ENCODE measurements around the gene OR14A2. TPM values are rescaled to one million over a fixed set of nuclear protein-coding genes. Genes with fewer than 3 reads are reported as not detected.
A peak's percentile ranks its signal among the peaks of the same experiment; 100 is the strongest.

OR14A2 gene
- not detected in 2 replicates for polyA plus RNA-seq (2012; rRNA removed)
- not detected in 2 replicates for polyA plus RNA-seq (2012; cell fraction: cytosol; rRNA removed)
- polyA plus RNA-seq (2012; cell fraction: nucleus; rRNA removed) = not detected in 2 replicates

GRCh38 chr1:247748041-247748440, at the start of gene OR14A2:
Gene OR14A2 (minus strand): TSS chr1:247748141.
- H3K9me2 ChIP-seq = no peaks in the 10 kb centered on the region
- ChIA-PET CTCF (no interaction called here), POLR2A (no interaction called here)
- H3K27me3 ChIP-seq (ENCODE audit: insufficient read depth) = no peaks in the 10 kb centered on the region
- H3K9ac ChIP-seq = no peak within 1 kb of the TSS
- peaks cover 8% of the 10 kb centered on the region for H3F3A ChIP-seq (replicated peaks; ENCODE audit: insufficient read depth)
- peak within 1 kb of the TSS; percentile 11; the same call in 1 of the 2 replicates for H2AFZ ChIP-seq (ENCODE audit: low read depth)
- no peaks in the 10 kb centered on the region for H3K9me3 ChIP-seq
- no peaks in the 10 kb centered on the region for H3K4me1 ChIP-seq (ENCODE audit: control insufficient read depth in 1 of 2, insufficient read depth in 2 of 2, low read depth in 1 of 2, low read length in 1 of 2)
- TF ChIP-seq SMC3 (IDR thresholded peaks at IDR 0.05; ENCODE audit: low read depth, low read length) = no peak
- DNase-seq = no peak
- H3K4me3 ChIP-seq (ENCODE audit: low read depth in 2 of 2, low read length in 1 of 2) = no peak within 1 kb of the TSS
- H3K4me2 ChIP-seq = no peak within 1 kb of the TSS
- H3K27ac ChIP-seq (ENCODE audit: low read depth in 2 of 2, low read length in 1 of 2) = peak within 1 kb of the TSS in 1 of 2 experiments; percentile 53; a peak in 2 of 4 replicates
- no peaks in the 10 kb centered on the region for H4K20me1 ChIP-seq (ENCODE audit: insufficient read depth)
- H3K36me3 ChIP-seq (replicated peaks in 1 of 2; ENCODE audit: control insufficient read depth in 1 of 2, insufficient read depth in 2 of 2, low read length in 1 of 2) = no peaks in the 10 kb centered on the region
- H3K79me2 ChIP-seq (ENCODE audit: insufficient read depth) = no peaks in the 10 kb centered on the region
- 4% methylated on average over 2 of the region's 2 CpGs for WGBS (ENCODE audit: low lambda C conversion rate)

GRCh38 chr1:247797518-247797917, 49.6 kb upstream of the OR14A2 start:
- H3K4me2 ChIP-seq = no peak overlapping the region
- no peaks in the 10 kb centered on the region for H3K79me2 ChIP-seq (ENCODE audit: insufficient read depth)
- no peak overlapping the region for H3K9ac ChIP-seq
- CTCF ChIA-PET = no interaction called here
- no peaks in the 10 kb centered on the region for H4K20me1 ChIP-seq (ENCODE audit: insufficient read depth)
- H3K36me3 ChIP-seq (replicated peaks in 1 of 2; ENCODE audit: control insufficient read depth in 1 of 2, insufficient read depth in 2 of 2, low read length in 1 of 2) = no peaks in the 10 kb centered on the region
- no peaks in the 10 kb centered on the region for H3K4me1 ChIP-seq (ENCODE audit: control insufficient read depth in 1 of 2, insufficient read depth in 2 of 2, low read depth in 1 of 2, low read length in 1 of 2)
- no peak overlapping the region for H3K27ac ChIP-seq (ENCODE audit: low read depth in 2 of 2, low read length in 1 of 2)
- H3K9me2 ChIP-seq = no peaks in the 10 kb centered on the region
- POLR2A ChIA-PET = no interaction called here
- H3F3A ChIP-seq (replicated peaks; ENCODE audit: insufficient read depth) = no peaks in the 10 kb centered on the region
- no peaks in the 10 kb centered on the region for H3K9me3 ChIP-seq
- H3K4me3 ChIP-seq (ENCODE audit: low read depth in 2 of 2, low read length in 1 of 2) = no peak overlapping the region
- no peaks in the 10 kb centered on the region for H3K27me3 ChIP-seq (ENCODE audit: insufficient read depth)
- no peak for TF ChIP-seq EP300 (IDR thresholded peaks at IDR 0.05; ENCODE audit: borderline replicate concordance in 1 of 2, low read depth in 1 of 2, low read length in 1 of 2)
- no peak for TF ChIP-seq YY1 (IDR thresholded peaks at IDR 0.05; ENCODE audit: low read depth)
- TF ChIP-seq USF2 (IDR thresholded peaks at IDR 0.05; ENCODE audit: borderline replicate concordance, low read depth, low read length) = no peak
- no peak for TF ChIP-seq GATA2 (CRISPR knock-in tag; IDR thresholded peaks at IDR 0.05)
- TF ChIP-seq TEAD4 (IDR thresholded peaks at IDR 0.05; ENCODE audit: borderline replicate concordance, insufficient read depth) = no peak
- TF ChIP-seq EZH2phosphoT487 (IDR thresholded peaks at IDR 0.05; ENCODE audit: borderline replicate concordance, low read depth) = no peak
- no peak for TF ChIP-seq GABPA (IDR thresholded peaks at IDR 0.05; ENCODE audit: low read depth)
- TF ChIP-seq FOXJ3 (CRISPR knock-in tag; IDR thresholded peaks at IDR 0.05) = no peak
- DNase-seq = no peak
- H2AFZ ChIP-seq (ENCODE audit: low read depth) = no peak overlapping the region
- 0% methylated on average over 2 of the region's 2 CpGs for WGBS (ENCODE audit: low lambda C conversion rate)

DNA sequence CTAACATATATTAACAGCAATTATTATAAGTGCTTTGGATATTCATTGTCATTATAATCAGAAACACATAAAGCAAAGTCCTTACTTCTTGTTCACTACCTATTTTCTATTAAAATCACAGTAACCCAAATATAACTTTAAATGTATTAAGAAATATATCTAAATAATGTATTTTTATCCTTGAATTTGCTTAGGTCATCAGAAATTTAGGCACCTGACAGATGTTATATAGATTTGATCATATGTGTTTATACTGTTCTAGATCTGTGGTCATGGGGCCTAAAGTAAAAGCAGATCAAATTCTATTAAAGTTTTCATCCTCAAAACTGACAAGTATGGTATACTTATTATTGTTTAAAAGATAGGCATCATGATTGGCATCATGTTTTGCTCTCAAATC, 21.7 kb upstream of the OR14A2 start:
- CTCF ChIA-PET = no interaction called here
- DNase-seq = no peak
- H3K9me3 ChIP-seq = no peaks in the 10 kb centered on the region

More for the DNA sequence above, 21.7 kb upstream of the OR14A2 start:
- no peaks in the 10 kb centered on the region for H3K79me2 ChIP-seq (ENCODE audit: insufficient read depth)
- no peaks in the 10 kb centered on the region for H3K36me3 ChIP-seq (replicated peaks in 1 of 2; ENCODE audit: control insufficient read depth in 1 of 2, insufficient read depth in 2 of 2, low read length in 1 of 2)
- TF ChIP-seq NRF1 (IDR thresholded peaks at IDR 0.05; ENCODE audit: low read depth, low read length) (no peak), EP300 (IDR thresholded peaks at IDR 0.05; ENCODE audit: borderline replicate concordance in 1 of 2, low read depth in 1 of 2, low read length in 1 of 2) (no peak), USF2 (IDR thresholded peaks at IDR 0.05; ENCODE audit: borderline replicate concordance, low read depth, low read length) (no peak)
- no peak overlapping the region for H3K4me3 ChIP-seq (ENCODE audit: low read depth in 2 of 2, low read length in 1 of 2)
- H3K4me2 ChIP-seq = no peak overlapping the region
- no peak overlapping the region for H2AFZ ChIP-seq (ENCODE audit: low read depth)
- 0 out of 2 replicates have a peak, but pooled peaks cover 5% of the 10 kb centered on the region for H3K9me2 ChIP-seq
- H3K27me3 ChIP-seq (ENCODE audit: insufficient read depth) = no peaks in the 10 kb centered on the region
- no peaks in the 10 kb centered on the region for H3F3A ChIP-seq (replicated peaks; ENCODE audit: insufficient read depth)
- H3K9ac ChIP-seq = no peak overlapping the region
- H4K20me1 ChIP-seq (ENCODE audit: insufficient read depth) = no peaks in the 10 kb centered on the region
- H3K4me1 ChIP-seq (ENCODE audit: control insufficient read depth in 1 of 2, insufficient read depth in 2 of 2, low read depth in 1 of 2, low read length in 1 of 2) = no peaks in the 10 kb centered on the region
- POLR2A ChIA-PET = no interaction called here
- no peak overlapping the region for H3K27ac ChIP-seq (ENCODE audit: low read depth in 2 of 2, low read length in 1 of 2)
